ENCODE measurements around the gene BIRC2.

DNA sequence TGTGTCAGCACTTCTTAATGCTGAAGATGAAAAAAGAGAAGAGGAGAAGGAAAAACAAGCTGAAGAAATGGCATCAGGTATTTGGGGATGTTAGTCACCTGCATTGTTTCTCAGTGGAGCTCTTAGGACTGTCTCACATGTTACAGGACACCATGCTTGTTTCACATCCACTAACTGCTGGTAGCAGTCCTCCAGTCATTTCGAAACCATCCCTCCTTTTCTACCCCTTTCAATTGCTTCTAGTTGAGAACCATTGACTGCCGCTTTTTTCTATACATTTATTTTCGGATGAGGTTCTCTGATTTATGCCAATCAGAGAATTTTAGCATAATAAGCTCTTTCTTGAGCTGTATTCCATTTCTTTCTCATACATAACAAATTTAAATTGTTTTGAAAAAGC is 21.5 kb downstream of the BIRC2 start:
- TF ChIP-seq TAF1 (IDR thresholded peaks at IDR 0.05; ENCODE audit: borderline replicate concordance, insufficient read depth, low read length) = no peak
- TF ChIP-seq, protein P1, sequence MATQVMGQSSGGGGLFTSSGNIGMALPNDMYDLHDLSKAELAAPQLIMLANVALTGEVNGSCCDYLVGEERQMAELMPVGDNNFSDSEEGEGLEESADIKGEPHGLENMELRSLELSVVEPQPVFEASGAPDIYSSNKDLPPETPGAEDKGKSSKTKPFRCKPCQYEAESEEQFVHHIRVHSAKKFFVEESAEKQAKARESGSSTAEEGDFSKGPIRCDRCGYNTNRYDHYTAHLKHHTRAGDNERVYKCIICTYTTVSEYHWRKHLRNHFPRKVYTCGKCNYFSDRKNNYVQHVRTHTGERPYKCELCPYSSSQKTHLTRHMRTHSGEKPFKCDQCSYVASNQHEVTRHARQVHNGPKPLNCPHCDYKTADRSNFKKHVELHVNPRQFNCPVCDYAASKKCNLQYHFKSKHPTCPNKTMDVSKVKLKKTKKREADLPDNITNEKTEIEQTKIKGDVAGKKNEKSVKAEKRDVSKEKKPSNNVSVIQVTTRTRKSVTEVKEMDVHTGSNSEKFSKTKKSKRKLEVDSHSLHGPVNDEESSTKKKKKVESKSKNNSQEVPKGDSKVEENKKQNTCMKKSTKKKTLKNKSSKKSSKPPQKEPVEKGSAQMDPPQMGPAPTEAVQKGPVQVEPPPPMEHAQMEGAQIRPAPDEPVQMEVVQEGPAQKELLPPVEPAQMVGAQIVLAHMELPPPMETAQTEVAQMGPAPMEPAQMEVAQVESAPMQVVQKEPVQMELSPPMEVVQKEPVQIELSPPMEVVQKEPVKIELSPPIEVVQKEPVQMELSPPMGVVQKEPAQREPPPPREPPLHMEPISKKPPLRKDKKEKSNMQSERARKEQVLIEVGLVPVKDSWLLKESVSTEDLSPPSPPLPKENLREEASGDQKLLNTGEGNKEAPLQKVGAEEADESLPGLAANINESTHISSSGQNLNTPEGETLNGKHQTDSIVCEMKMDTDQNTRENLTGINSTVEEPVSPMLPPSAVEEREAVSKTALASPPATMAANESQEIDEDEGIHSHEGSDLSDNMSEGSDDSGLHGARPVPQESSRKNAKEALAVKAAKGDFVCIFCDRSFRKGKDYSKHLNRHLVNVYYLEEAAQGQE (IDR thresholded peaks at IDR 0.05; ENCODE audit: insufficient read depth in 1 of 2, low read depth in 2 of 2, low read length in 2 of 2) = no peak
